NCI-H2227 (cell line): ENCODE results near the gene PPP1R8.
A peak's percentile ranks its signal among the peaks of the same experiment; 100 is the strongest.
"Not testable (repeated sequence)": the region's sequence is repeated elsewhere in the genome, so short reads cannot be mapped to it uniquely, and the experiment has no call there.

Experiments
- DNase-seq: peaks from one replicate; lab custom pipeline; 2025; ENCODE audit not compliant: unreplicated experiment; lab: John Stamatoyannopoulos, UW

Gene PPP1R8

GRCh38 chr1:27831568-27832410, 1.2 kb downstream of the PPP1R8 start:
- DNase-seq: no peak

DNA sequence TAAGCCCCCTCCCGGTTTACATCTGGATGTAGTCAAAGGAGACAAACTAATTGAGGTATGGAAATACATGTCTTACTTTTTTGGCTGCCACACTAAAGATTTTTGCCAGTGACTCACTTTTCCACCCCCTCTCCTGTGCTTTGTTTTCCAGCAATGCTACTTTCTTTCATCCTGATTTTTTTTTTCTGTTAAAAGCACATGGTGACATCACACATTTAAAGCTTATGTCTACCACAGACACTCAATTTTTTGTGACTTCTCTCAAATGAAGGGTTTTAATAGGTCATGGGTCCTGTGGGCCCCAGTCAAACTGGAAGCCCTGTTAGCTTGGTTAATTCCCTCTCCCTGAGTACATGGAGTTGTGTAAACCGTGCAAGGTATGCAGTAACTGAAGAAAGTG, 2.2 kb downstream of the PPP1R8 start:
- DNase-seq: no peak

DNA sequence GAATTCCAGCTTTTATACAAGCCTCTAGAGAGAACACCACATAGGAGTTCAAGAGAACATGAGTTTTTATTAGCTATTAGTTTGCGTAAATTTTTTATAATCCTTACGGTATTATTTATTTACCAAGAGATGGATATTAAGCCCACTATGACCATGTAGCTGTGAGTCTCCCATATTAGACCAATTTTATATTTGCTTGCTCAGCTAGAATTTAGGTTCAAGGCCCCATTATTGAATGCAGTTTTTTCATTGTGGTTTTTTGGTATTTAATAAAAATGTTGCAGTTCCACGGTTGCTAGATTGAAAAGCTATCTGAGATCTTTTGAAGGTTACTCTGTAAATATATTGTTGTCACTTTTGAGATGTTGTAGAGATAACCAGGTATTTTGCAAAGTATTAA, 2.9 kb downstream of the PPP1R8 start:
- no peak for DNase-seq

- no peak for DNase-seq
These were observed 4.5 kb downstream of the PPP1R8 start for GRCh38 chr1:27835046-27835445.

- DNase-seq: no peak
These were observed 4.9 kb downstream of the PPP1R8 start for GRCh38 chr1:27835501-27835900.

GRCh38 chr1:27849951-27850350, 19.4 kb downstream of the PPP1R8 start:
- no peak for DNase-seq

DNA sequence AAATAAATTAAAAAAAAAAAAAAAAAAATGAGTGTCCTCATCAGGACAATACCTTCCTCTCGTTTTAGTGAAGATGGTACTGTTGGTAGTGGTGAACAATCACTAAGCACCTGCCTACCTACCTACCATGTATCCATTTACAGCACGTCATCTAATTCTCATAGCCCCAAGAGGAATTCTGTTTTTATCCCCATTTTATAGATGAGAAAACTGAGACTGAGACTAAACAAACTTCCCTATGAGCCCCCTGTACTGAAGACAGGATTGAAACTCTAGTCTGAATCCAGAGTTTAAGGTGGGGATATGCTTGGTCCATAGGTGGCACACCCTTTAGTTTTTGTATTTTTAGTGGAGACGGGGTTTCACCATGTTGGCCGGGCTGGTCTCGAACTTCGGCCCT, 24.5 kb downstream of the PPP1R8 start:
- DNase-seq: no peak

DNA sequence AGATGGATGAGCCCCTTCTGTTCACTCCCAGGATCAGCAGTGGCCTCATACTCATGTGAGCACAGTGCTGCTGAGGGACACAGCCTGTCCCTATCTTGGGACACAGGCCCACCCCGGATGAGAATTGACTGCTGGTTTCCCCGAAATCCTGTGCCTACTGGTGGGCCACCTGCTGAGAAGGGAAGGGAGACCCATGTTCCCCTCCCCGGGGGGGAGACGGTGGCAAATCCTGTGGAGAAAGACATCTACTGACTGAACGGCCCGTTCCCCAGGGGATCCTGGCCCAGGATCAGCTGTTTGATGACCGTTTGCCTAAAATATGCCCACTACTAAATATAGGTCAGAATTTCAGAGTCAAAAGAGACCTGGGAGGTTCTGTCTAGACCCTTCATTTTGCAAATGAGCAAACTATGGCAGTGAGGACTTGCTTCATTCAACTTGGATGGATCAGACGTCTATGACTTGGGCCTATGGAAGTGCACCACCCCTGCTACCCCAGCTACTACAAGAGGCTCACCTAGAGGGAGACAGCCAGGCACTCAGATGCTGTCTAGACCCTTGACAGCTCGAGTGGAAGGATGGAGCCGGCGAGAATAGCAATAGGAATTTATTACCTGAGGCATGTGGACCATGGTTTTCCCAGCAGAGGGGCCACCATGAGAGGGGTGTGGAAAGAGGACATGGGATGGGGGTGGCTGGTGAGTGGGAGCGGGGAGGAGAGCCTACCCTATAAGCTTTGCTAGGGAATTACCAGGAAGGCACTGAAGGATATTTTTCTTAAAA, 26.2 kb downstream of the PPP1R8 start:
- DNase-seq: no peak

DNA sequence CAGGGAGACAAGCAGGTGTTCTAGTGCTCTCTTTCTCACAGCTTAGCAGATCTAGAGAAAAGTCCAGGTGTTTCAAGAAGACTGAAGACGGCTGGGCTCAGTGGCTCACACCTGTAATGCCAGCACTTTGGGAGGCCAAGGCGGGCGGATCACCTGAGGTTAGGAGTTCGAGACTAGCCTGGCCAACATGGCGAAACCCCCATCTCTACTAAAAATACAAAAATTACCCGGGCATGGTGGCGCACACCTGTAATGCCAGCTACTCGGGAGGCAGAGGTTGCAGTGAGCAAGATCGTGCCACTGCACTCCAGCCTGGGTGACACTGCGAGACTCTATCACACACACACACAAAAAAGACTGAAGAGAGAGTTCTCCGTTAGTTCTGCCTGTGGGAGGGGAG, 27.0 kb downstream of the PPP1R8 start:
- DNase-seq: not testable (repeated sequence)

- DNase-seq: peak; percentile 89
These were observed 27.7 kb downstream of the PPP1R8 start for GRCh38 chr1:27858072-27858948.

DNA sequence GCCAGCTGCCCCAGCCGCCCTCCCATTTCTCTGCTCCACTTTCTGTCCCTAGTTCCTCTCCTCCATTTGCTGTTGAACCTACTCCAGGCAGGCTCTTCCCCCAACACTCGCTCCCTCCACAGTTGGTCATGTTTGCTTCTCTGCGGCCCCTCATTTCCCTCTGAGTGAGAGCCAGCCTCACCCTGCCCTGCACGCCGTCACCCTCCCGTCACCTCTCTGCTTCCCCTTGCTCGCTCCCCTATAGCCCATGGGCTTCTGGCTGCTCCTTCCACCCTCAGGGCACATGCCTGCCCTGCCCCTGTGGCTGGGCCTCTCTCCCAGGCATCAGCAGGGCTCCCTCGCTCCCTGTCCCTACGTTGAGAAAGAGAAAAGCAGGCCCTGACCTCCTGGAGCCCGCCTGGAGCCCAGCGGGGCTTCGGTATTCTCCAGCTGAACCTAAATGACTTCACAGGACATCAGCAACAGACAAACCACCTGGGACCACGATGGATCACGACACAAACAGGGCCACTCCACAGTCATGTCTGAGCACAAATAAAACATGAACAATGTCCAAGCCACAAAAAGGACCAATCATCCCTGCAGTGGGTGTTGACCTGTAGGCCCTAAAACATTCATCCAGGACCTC, 28.5 kb downstream of the PPP1R8 start:
- peak; percentile 19 for DNase-seq

- no peak for DNase-seq
These were observed 30.9 kb downstream of the PPP1R8 start for GRCh38 chr1:27861436-27861835.

DNA sequence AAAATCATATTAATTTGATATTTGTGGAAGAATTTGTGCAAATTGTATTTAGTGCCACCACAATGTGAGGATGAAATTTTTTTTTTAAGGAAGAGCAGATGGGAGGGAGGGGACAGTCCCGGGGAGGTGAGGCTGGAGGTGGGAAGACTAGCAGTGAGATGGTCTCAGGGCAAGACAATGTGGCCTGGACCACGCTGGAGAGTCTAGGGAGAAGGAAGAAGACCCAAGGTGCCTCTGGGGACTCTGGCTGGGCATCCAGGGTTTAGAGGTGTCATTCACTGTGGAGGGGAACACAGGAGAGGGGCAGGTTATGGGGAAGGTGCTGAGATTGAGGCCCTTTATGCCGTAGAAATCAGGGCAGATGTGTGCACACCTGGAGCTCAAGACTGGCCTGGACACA, 31.4 kb downstream of the PPP1R8 start:
- DNase-seq: no peak

- DNase-seq: no peak
These were observed 32.3 kb downstream of the PPP1R8 start for GRCh38 chr1:27862671-27863537.

- no peak for DNase-seq
These were observed 32.9 kb downstream of the PPP1R8 start for GRCh38 chr1:27863538-27863915.

- no peak for DNase-seq
These were observed 33.8 kb downstream of the PPP1R8 start for GRCh38 chr1:27864264-27864895.

DNA sequence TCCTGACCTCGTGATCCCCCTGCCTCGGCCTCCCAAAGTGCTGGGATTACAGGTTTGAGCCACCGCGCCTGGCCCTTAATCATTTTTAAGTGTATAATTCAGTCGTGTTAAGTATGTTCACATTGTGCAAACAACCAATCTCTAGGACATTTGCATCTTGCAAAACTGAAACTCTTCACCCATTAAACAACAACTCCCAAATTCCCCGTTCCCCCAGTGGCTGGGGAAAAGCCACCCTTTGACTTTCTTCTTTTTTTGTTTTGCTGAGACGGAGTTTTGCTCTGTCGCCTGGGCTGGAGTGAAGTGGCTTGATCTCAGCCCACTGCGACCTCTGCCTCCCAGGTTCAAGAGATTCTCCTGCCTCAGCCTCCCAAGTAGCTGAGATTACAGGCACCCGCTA, 35.2 kb downstream of the PPP1R8 start:
- no peak for DNase-seq

DNA sequence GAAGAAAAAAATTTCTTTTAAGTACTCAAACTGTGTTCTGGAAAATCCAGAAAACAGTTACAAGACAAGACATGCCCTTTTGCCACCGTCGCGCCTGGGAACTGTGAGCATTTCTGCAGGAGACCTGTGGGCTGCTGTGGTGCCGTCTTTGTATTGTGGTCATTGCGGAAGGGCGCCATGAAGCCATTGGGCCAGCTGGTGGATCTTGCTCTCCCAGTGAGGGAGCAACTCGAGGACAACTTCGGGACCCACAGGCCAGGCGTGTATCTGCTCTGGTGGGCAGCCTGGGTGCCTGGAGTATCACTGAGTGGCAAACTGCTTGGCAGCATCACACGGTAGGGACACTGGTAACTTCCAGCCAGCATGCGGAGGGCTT, 38.0 kb downstream of the PPP1R8 start:
- no peak for DNase-seq

DNA sequence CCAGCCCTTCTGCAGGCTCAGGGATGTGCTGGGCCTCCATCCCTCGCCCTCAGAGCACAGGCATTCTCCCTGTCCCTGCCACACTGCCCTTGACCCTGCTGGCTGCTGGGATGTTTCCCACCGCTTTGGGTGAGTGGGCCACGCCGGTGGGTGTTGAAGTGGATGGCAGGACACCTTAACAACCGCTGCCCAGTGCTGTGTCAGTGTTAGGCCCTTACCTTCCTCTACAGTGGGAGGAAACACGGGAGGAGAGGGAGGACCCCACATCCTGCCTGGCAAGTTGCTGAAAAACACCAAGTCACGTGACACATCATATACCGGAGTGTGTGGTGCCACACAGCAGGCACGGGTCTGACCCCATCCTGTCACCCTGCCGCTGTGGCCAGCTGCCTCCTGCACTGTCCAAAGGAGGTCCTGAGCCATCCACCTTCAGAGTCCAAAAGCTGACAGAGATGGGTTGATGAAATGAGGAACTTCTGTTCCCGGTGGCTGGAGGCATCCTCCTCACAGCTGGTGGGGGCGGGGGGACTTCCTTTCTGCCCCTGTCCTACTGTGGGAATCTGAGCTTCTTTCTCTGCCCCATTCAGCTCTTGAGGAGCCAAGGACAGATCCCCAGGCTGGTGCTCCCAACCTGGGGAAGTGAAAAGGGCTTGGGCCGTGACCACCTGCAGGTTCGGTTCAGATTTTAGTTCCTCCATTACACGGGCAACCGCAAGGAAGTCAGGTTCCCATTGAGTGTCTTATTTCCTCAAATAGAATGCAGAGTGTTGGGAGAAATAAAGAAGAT, 38.5 kb downstream of the PPP1R8 start:
- DNase-seq: no peak
